RWPE2 (cell line): ENCODE results near the gene PADI2.

ENCODE experiments used
- ATAC-seq: fragments of 200-7000 bp; cut with Tn5 transposase; 3 replicates; pipeline ENCODE4 v1.9.1; 2021; ENCODE audit warnings: low read depth
- DNase-seq: peaks from one replicate; pipeline ENCODE4 v3.0.0-alpha.2; 2020; ENCODE audit warnings: low spot score
- H3K27ac ChIP-seq: fragments of 450-650 bp; 2 replicates; pipeline ENCODE4 v1.5.1; 2017; ENCODE audit warnings: mild to moderate bottlenecking; ENCODE audit not compliant: poor library complexity, severe bottlenecking
- H3K27me3 ChIP-seq: fragments of 250-450 bp; sonication (Bioruptor Pico); 2 replicates; pipeline ENCODE4 v1.5.1; 2021; ENCODE audit warnings: mild to moderate bottlenecking, moderate library complexity; ENCODE audit not compliant: insufficient read depth, poor library complexity, severe bottlenecking
- H3K36me3 ChIP-seq: fragments of 250-450 bp; sonication (Bioruptor Pico); 2 replicates; pipeline ENCODE4 v1.5.1; 2020; ENCODE audit warnings: low read depth, mild to moderate bottlenecking, moderate library complexity
- H3K4me1 ChIP-seq: fragments of 250-450 bp; sonication (Bioruptor Pico); 2 replicates; pipeline ENCODE4 v1.5.1; 2021; ENCODE audit warnings: mild to moderate bottlenecking, moderate library complexity; ENCODE audit not compliant: insufficient read depth, poor library complexity, severe bottlenecking
- H3K4me3 ChIP-seq: fragments of 250-450 bp; sonication (Bioruptor Pico); 2 replicates; pipeline ENCODE4 v1.5.1; 2021; ENCODE audit warnings: mild to moderate bottlenecking, moderate library complexity; ENCODE audit not compliant: severe bottlenecking
- H3K9me3 ChIP-seq: fragments of 250-450 bp; sonication (Bioruptor Pico); 2 replicates; pipeline ENCODE4 v1.5.1; 2021; ENCODE audit warnings: mild to moderate bottlenecking, moderate library complexity; ENCODE audit not compliant: severe bottlenecking
- CTCF ChIP-seq: fragments of 450-650 bp; IDR thresholded peaks from one replicate; pipeline ENCODE4 v1.5.1; 2017; ENCODE audit warnings: mild to moderate bottlenecking, moderate library complexity; ENCODE audit not compliant: poor library complexity, severe bottlenecking

PADI2 gene

GRCh38 chr1:17094664-17095063 is 24.6 kb downstream of the PADI2 start:
- Histone ChIP-seq H3K9me3 (no peaks in the 10 kb centered on the region), H3K27ac (no peak overlapping the region), H3K27me3 (no peaks in the 10 kb centered on the region), H3K4me1 (peaks cover 12% of the 10 kb centered on the region), H3K4me3 (no peak overlapping the region), H3K36me3 (no peaks in the 10 kb centered on the region)
- DNase-seq: no peak
- TF ChIP-seq CTCF: no peak
- ATAC-seq: no peak

- peaks cover 12% of the 10 kb centered on the region for H3K4me1 ChIP-seq
- TF ChIP-seq CTCF: no peak
- H3K27me3 ChIP-seq: no peaks in the 10 kb centered on the region
- ATAC-seq (no peak), DNase-seq (no peak)
- H3K27ac ChIP-seq: no peak overlapping the region
- no peaks in the 10 kb centered on the region for H3K36me3 ChIP-seq
- no peak overlapping the region for H3K4me3 ChIP-seq
- no peaks in the 10 kb centered on the region for H3K9me3 ChIP-seq
Measured at GRCh38 chr1:17093822-17094393, 25.3 kb downstream of the PADI2 start.

- H3K4me3 ChIP-seq: no peak overlapping the region
- no peak overlapping the region for H3K27ac ChIP-seq
- H3K9me3 ChIP-seq: no peaks in the 10 kb centered on the region
- H3K36me3 ChIP-seq: no peaks in the 10 kb centered on the region
- no peaks in the 10 kb centered on the region for H3K4me1 ChIP-seq
- no peaks in the 10 kb centered on the region for H3K27me3 ChIP-seq
- no peak for TF ChIP-seq CTCF
- ATAC-seq (no peak), DNase-seq (no peak)
Measured at GRCh38 chr1:17091252-17091651, 28.0 kb downstream of the PADI2 start.

- TF ChIP-seq CTCF: no peak
- DNase-seq (no peak), ATAC-seq (no peak)
- H3K9me3 ChIP-seq: no peaks in the 10 kb centered on the region
- H3K4me3 ChIP-seq: no peak overlapping the region
- H3K27me3 ChIP-seq: no peaks in the 10 kb centered on the region
- H3K36me3 ChIP-seq: no peaks in the 10 kb centered on the region
- no peaks in the 10 kb centered on the region for H3K4me1 ChIP-seq
- no peak overlapping the region for H3K27ac ChIP-seq
Measured at GRCh38 chr1:17089506-17089905, 29.7 kb downstream of the PADI2 start.

GRCh38 chr1:17086751-17087150 is 32.5 kb downstream of the PADI2 start:
- H3K27ac ChIP-seq: no peak overlapping the region
- H3K36me3 ChIP-seq: no peaks in the 10 kb centered on the region
- no peaks in the 10 kb centered on the region for H3K27me3 ChIP-seq
- H3K4me1 ChIP-seq: no peaks in the 10 kb centered on the region
- ATAC-seq (no peak), DNase-seq (no peak)
- H3K9me3 ChIP-seq: no peaks in the 10 kb centered on the region
- no peak for TF ChIP-seq CTCF
- no peak overlapping the region for H3K4me3 ChIP-seq
